ENCODE measurements around the gene ARSJ.

Gene ARSJ

DNA sequence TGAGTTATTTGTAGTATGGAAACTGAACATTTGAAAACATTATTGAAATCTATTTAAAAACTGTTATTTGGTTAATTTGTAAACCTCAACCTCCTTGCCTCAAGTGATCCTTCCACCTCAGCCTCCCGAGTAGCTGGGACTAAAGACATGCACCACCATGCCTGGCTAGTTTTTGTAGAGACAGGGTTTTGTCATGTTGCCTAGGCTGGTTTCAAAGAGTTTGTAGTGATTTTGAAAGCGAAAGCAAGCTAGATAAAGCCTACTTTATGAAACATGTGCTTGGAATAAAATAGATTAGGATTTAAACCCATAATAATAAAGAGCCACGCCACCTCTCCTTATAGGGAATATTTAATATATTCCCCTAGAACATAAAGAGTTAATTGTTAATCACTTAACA is 23.5 kb downstream of the ARSJ start:
- no peak overlapping the region for H3K4me3 ChIP-seq (ENCODE audit: low read depth, low read length)
- TF ChIP-seq, protein P1, sequence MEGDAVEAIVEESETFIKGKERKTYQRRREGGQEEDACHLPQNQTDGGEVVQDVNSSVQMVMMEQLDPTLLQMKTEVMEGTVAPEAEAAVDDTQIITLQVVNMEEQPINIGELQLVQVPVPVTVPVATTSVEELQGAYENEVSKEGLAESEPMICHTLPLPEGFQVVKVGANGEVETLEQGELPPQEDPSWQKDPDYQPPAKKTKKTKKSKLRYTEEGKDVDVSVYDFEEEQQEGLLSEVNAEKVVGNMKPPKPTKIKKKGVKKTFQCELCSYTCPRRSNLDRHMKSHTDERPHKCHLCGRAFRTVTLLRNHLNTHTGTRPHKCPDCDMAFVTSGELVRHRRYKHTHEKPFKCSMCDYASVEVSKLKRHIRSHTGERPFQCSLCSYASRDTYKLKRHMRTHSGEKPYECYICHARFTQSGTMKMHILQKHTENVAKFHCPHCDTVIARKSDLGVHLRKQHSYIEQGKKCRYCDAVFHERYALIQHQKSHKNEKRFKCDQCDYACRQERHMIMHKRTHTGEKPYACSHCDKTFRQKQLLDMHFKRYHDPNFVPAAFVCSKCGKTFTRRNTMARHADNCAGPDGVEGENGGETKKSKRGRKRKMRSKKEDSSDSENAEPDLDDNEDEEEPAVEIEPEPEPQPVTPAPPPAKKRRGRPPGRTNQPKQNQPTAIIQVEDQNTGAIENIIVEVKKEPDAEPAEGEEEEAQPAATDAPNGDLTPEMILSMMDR (IDR thresholded peaks at IDR 0.05; ENCODE audit: low read depth, low read length), result no peak
- no peak for DNase-seq (ENCODE audit: low read depth, low spot score)
- in situ Hi-C loops (cut with HindIII; ENCODE audit: low sequenced_read_pairs), result no loop called here

DNA sequence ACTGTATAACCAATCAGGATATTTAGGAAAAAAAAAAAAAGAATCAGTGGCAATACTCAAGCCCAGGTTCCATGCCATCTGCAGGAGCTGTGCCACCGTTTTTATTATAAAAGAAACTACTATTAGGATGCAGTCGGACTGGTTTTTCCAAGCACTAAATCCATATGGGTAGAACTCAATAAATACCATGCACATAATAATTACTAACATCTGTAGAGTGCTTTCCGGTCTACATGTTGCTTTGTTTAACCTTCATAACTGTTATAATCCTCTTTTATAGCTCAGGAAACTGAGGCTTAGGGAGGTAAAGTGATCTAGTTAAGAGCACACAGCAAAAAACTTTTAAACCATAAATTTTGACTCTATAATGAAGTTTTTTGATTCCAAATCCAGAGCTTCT is 24.0 kb downstream of the ARSJ start:
- TF ChIP-seq, protein P1 (IDR thresholded peaks at IDR 0.05; ENCODE audit: low read depth, low read length), result no peak
- no peak overlapping the region for H3K4me3 ChIP-seq (ENCODE audit: low read depth, low read length)
- in situ Hi-C loops (cut with HindIII; ENCODE audit: low sequenced_read_pairs), result no loop called here
- DNase-seq (ENCODE audit: low read depth, low spot score), result no peak

DNA sequence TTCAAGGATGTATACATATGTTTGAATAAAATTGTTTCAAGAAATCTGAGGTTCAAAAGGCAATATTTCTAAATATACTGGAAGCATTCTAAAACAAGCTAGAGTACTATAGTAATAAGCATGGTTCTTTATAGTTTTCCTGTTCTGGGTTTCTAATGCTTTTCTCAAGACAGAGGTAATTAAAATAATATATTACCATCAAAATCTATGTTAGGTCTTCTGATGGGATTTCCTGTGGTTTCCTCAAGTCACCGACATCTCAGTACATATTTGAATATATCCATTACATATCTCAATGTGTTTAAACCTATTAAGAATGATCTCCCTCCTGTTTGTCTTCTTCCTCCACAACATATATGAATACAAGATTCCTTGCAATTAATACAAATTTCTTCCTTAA is 25.6 kb downstream of the ARSJ start:
- TF ChIP-seq, protein P1 (IDR thresholded peaks at IDR 0.05; ENCODE audit: low read depth, low read length), result no peak
- H3K4me3 ChIP-seq (ENCODE audit: low read depth, low read length), result no peak overlapping the region
- in situ Hi-C loops (cut with HindIII; ENCODE audit: low sequenced_read_pairs), result no loop called here
- DNase-seq (ENCODE audit: low read depth, low spot score), result no peak

DNA sequence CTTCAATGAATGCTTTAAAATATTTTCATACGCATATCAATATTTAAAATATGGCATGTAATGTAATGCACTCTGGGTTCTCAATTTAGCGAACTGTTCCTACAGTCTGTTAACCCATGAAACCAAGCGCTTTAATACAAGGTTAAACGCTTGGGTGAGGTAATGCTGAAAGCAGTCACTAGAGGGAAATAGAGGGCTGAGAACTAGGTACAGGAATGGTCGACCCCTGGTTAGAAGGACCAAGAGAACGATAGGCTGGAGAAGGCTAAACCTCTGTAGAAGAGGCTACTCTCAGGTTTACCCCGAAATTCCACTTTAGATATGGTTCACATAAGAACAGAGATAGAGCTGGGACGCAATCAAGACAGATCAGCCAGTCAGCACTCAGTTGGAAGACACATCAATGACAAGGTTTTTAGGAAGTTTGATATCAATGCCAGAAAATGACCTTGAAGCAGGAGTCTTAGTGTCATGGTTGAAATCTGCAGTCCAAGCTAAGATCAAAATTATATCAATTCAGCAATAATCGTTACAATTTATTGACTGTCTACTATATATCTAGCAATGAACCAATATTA is 26.9 kb downstream of the ARSJ start:
- in situ Hi-C loops (cut with HindIII; ENCODE audit: low sequenced_read_pairs), result no loop called here
- DNase-seq (ENCODE audit: low read depth, low spot score), result peak; percentile 70
- TF ChIP-seq, protein P1 (IDR thresholded peaks at IDR 0.05; ENCODE audit: low read depth, low read length), result peak; percentile 76
- H3K4me3 ChIP-seq (ENCODE audit: low read depth, low read length), result no peak overlapping the region

DNA sequence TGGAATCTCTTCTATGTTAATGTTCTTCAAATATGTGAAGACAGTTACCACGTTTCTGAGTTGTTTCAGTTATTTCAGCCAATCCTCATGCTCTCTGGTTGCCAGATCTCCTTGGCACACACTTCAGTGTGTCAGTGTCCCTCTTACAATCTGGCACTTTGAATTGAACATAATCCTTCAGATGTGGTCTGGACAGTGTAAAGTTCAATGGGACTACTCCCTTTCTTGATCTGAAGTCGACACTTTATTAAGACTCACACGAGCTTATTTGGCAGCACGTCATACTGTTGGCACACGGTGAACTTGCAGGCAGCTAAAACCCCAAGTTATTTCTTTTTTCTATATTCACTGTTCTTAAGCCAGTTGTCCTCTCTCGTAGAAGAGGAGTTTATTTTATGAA is 28.2 kb downstream of the ARSJ start:
- no peak overlapping the region for H3K4me3 ChIP-seq (ENCODE audit: low read depth, low read length)
- in situ Hi-C loops (cut with HindIII; ENCODE audit: low sequenced_read_pairs), result no loop called here
- TF ChIP-seq, protein P1 (IDR thresholded peaks at IDR 0.05; ENCODE audit: low read depth, low read length), result no peak
- peak; percentile 66 for DNase-seq (ENCODE audit: low read depth, low spot score)

- in situ Hi-C loops (cut with HindIII; ENCODE audit: low sequenced_read_pairs), result no loop called here
- DNase-seq (ENCODE audit: low read depth, low spot score), result no peak
- H3K4me3 ChIP-seq (ENCODE audit: low read depth, low read length), result no peak overlapping the region
- TF ChIP-seq, protein P1 (IDR thresholded peaks at IDR 0.05; ENCODE audit: low read depth, low read length), result no peak
Measured at GRCh38 chr4:113950207-113950606, 29.2 kb downstream of the ARSJ start.

DNA sequence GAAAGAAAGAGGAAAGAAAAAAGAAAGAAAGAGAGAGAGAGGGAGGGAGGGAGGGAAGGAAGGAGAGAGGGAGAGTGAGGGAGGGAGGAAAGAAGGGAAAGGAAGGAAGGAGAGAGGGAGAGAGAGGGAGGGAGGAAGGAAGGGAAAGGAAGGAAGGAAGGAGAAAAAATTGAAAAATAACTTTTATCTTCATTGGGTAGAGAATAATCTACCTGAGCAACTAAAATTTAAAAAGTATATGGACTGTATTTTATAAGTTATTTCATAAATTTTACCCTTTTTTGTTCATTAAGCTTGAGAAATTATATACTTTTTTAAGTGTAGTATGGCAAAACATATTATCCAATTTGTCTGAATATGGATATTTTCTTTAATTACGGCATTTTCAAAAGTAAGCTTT is 32.0 kb downstream of the ARSJ start:
- H3K4me3 ChIP-seq (ENCODE audit: low read depth, low read length), result no peak overlapping the region
- DNase-seq (ENCODE audit: low read depth, low spot score), result no peak
- in situ Hi-C loops (cut with HindIII; ENCODE audit: low sequenced_read_pairs), result no loop called here
- TF ChIP-seq, protein P1 (IDR thresholded peaks at IDR 0.05; ENCODE audit: low read depth, low read length), result no peak
